Measurements from ENCODE around the gene CKAP2L. TPM values are rescaled to one million over a fixed set of nuclear protein-coding genes. Genes with fewer than 3 reads are reported as not detected.

CKAP2L gene
- total RNA-seq, 1 experiment from 2014 or later, result 23.3 TPM

DNA sequence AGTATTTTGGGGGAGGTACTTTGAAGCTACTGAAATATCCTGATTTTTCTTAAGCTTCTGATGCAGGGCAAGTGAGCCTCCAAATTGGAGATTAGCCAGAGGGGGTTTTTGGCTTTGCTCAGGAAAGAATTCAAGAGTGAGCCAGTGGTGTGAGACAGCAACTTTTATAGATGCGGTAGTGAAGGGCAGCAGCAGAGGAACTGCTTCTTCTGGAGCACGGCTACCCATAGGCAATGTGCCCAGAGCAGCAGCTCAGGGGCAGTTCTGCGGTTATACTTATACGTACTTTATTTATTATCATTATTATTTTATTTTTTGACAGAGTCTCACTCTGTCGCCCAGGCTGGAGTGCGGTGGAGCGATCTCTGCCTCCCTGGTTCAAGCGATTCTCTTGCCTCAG, 63.4 kb downstream of the CKAP2L start:
- H3K14ac ChIP-seq (ENCODE audit: insufficient read depth, low read length), result no peak overlapping the region
- no peaks in the 10 kb centered on the region for H3K4me1 ChIP-seq (ENCODE audit: insufficient read depth, low read length)
- no peak overlapping the region for H3K4me3 Mint-ChIP-seq
- no peaks in the 10 kb centered on the region for H3K36me3 Mint-ChIP-seq (ENCODE audit: insufficient read depth in 1 of 3, low read depth in 3 of 3)
- no peak overlapping the region for H3K9ac ChIP-seq (ENCODE audit: extremely low read depth, insufficient read length, low read length)
- no CpG with 5 or more reads among the region's 8 CpGs for WGBS (ENCODE audit: extremely low coverage, insufficient read length, low lambda C conversion rate)
- no peak overlapping the region for H3K56ac ChIP-seq (ENCODE audit: insufficient read length, low read depth, low read length)
- no peak overlapping the region for H3T11ph ChIP-seq (ENCODE audit: low read length)
- no peak overlapping the region for H3K27ac ChIP-seq (ENCODE audit: insufficient read length, low read depth, low read length)
- no peaks in the 10 kb centered on the region for H3K79me2 ChIP-seq (ENCODE audit: insufficient read depth, low read length)
- no peaks in the 10 kb centered on the region for H3K4me1 Mint-ChIP-seq
- H2AFZ ChIP-seq (ENCODE audit: low read length), result no peak overlapping the region
- no peaks in the 10 kb centered on the region for H3K9me3 ChIP-seq (ENCODE audit: control insufficient read depth, low read depth, low read length)
- no peak for DNase-seq
- no peak overlapping the region for H3K27ac Mint-ChIP-seq
- H3K4me2 ChIP-seq (ENCODE audit: insufficient read depth, insufficient read length, low read length), result no peak overlapping the region
- H3K4ac ChIP-seq (ENCODE audit: low read depth, low read length), result no peak overlapping the region
- no peaks in the 10 kb centered on the region for H4K20me1 ChIP-seq (ENCODE audit: control insufficient read depth, insufficient read depth, insufficient read length)
- H3K27me3 Mint-ChIP-seq (ENCODE audit: low read depth), result peaks cover 8% of the 10 kb centered on the region; the same call in 1 of the 2 replicates
- no peak overlapping the region for H2BK15ac ChIP-seq (ENCODE audit: low read depth, low read length)
- H3K23ac ChIP-seq (ENCODE audit: insufficient read length, low read depth, low read length), result no peak overlapping the region
- no peak overlapping the region for H3K18ac ChIP-seq (ENCODE audit: insufficient read length, low read depth, low read length)
- no peak overlapping the region for H4K91ac ChIP-seq (ENCODE audit: insufficient read length, low read depth, low read length)
- no peaks in the 10 kb centered on the region for H3K27me3 ChIP-seq (ENCODE audit: insufficient read depth, low read length)
- no peak overlapping the region for H4K8ac ChIP-seq (replicated peaks; ENCODE audit: insufficient read length, low read depth, low read length)
- H3K79me1 ChIP-seq (ENCODE audit: insufficient read depth, low read depth, low read length, poor library complexity, severe bottlenecking), result no peaks in the 10 kb centered on the region
- H3K23me2 ChIP-seq (ENCODE audit: insufficient read length, low read depth, low read length, poor library complexity, severe bottlenecking), result no peaks in the 10 kb centered on the region
- TF ChIP-seq, protein P1, sequence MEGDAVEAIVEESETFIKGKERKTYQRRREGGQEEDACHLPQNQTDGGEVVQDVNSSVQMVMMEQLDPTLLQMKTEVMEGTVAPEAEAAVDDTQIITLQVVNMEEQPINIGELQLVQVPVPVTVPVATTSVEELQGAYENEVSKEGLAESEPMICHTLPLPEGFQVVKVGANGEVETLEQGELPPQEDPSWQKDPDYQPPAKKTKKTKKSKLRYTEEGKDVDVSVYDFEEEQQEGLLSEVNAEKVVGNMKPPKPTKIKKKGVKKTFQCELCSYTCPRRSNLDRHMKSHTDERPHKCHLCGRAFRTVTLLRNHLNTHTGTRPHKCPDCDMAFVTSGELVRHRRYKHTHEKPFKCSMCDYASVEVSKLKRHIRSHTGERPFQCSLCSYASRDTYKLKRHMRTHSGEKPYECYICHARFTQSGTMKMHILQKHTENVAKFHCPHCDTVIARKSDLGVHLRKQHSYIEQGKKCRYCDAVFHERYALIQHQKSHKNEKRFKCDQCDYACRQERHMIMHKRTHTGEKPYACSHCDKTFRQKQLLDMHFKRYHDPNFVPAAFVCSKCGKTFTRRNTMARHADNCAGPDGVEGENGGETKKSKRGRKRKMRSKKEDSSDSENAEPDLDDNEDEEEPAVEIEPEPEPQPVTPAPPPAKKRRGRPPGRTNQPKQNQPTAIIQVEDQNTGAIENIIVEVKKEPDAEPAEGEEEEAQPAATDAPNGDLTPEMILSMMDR (conservative IDR thresholded peaks at IDR 0.05), result no peak
- no peak overlapping the region for H2AK5ac ChIP-seq (ENCODE audit: insufficient read length, low read length)
- H2BK20ac ChIP-seq (ENCODE audit: low read depth, low read length, poor library complexity, severe bottlenecking), result no peak overlapping the region
- H3K9me3 Mint-ChIP-seq, result no peaks in the 10 kb centered on the region
- no peak overlapping the region for H2BK5ac ChIP-seq (ENCODE audit: insufficient read length, low read length)
- no peak overlapping the region for H2BK120ac ChIP-seq (ENCODE audit: low read depth, low read length, poor library complexity, severe bottlenecking)
- H4K5ac ChIP-seq (ENCODE audit: insufficient read length, low read depth, low read length), result no peak overlapping the region
- H2BK12ac ChIP-seq (ENCODE audit: insufficient read length, low read depth, low read length), result no peak overlapping the region
